OCI-LY7 (cell line): Measurements from ENCODE around the gene GINM1. TPM values are rescaled to one million over a fixed set of nuclear protein-coding genes. Genes with fewer than 3 reads are reported as not detected.
A peak's percentile ranks its signal among the peaks of the same experiment; 100 is the strongest.

Source experiments
- BruUV-seq: library from RNA; stranded (reverse); fragments of 400-500 nt; replicated peaks from 2 replicates; lab custom pipeline; 2021; lab: Mats Ljungman, UMichigan
- CTCF ChIA-PET: fragments of 300-600 bp; sonication (Branson Sonifier 250); formaldehyde crosslinking; loops from one replicate; lab custom pipeline; 2022; ENCODE audit warnings: antibody characterized with exemption; ENCODE audit not compliant: unreplicated experiment; lab: Charles Lee
- POLR2A ChIA-PET: fragments of 300-600 bp; sonication (Branson Sonifier 250); formaldehyde crosslinking; loops from one replicate; lab custom pipeline; 2022; ENCODE audit warnings: antibody characterized with exemption; lab: Charles Lee
- DNase-seq: peaks from one replicate; pipeline ENCODE4 v3.0.0-alpha.2; 2015; ENCODE audit warnings: low spot score
- H2AFZ ChIP-seq: fragments of 200-600 bp; sonication (generic), shearing (Covaris generic); 2 replicates; pipeline ENCODE4 v1.6.1; 2014; ENCODE audit warnings: mild to moderate bottlenecking, antibody characterized with exemption, low read length, moderate library complexity
- H3K27ac ChIP-seq: fragments of 200-600 bp; sonication (generic); 2 replicates; pipeline ENCODE4 v1.5.1; 2014; ENCODE audit warnings: mixed run types, low read depth, mild to moderate bottlenecking, moderate library complexity, low read length, inconsistent platforms; ENCODE audit not compliant: poor library complexity, severe bottlenecking
- H3K36me3 ChIP-seq: fragments of 200-600 bp; sonication (generic); 2 replicates; pipeline ENCODE4 v1.6.1; 2014; ENCODE audit warnings: mild to moderate bottlenecking, antibody characterized with exemption, low read length, moderate library complexity, mixed read lengths; ENCODE audit not compliant: insufficient read depth
- H3K4me1 ChIP-seq: fragments of 200-600 bp; sonication (generic); 2 replicates; pipeline ENCODE4 v1.5.1; 2014; ENCODE audit warnings: mild to moderate bottlenecking, low read length; ENCODE audit not compliant: insufficient read depth, poor library complexity, severe bottlenecking
- H3K4me2 ChIP-seq: fragments of 200-600 bp; sonication (generic); 2 replicates; pipeline ENCODE4 v1.6.1; 2014; ENCODE audit warnings: mild to moderate bottlenecking, low read length
- H3K4me3 ChIP-seq: fragments of 200-600 bp; sonication (generic); 2 replicates; pipeline ENCODE4 v1.5.1; 2014; ENCODE audit warnings: mild to moderate bottlenecking, low read depth, low read length; ENCODE audit not compliant: poor library complexity, severe bottlenecking
- H3K79me2 ChIP-seq: fragments of 200-600 bp; sonication (generic); 2 replicates; pipeline ENCODE4 v1.6.1; 2016; ENCODE audit warnings: low read depth, mild to moderate bottlenecking, low read length, moderate library complexity, mixed read lengths; ENCODE audit not compliant: insufficient read depth
- H3K9me2 ChIP-seq: fragments of 200-600 bp; sonication (generic); 2 replicates; pipeline ENCODE4 v1.6.1; 2016; ENCODE audit warnings: mild to moderate bottlenecking, low read length, mixed read lengths; ENCODE audit not compliant: insufficient read depth
- H3K9me3 ChIP-seq: fragments of 200-600 bp; sonication (generic); 2 replicates; pipeline ENCODE4 v1.6.1; 2014; ENCODE audit warnings: mild to moderate bottlenecking, mixed run types, low read length, mixed read lengths
- H4K20me1 ChIP-seq: fragments of 200-600 bp; sonication (generic); 2 replicates; pipeline ENCODE4 v1.6.1; 2014; ENCODE audit warnings: mild to moderate bottlenecking, antibody characterized with exemption, low read length, moderate library complexity, mixed read lengths; ENCODE audit not compliant: insufficient read depth
- EZH2phosphoT487 ChIP-seq: fragments of 200-600 bp; sonication (generic); IDR thresholded peaks from 2 replicates; pipeline ENCODE4 v1.6.1; 2018; ENCODE audit warnings: low read depth, borderline replicate concordance, mild to moderate bottlenecking, mixed run types, antibody characterized with exemption, low read length, moderate library complexity, mixed read lengths
- intact Hi-C: fragments of 100-400 bp; cut with micrococcal nuclease; formaldehyde crosslinking; loops from one replicate; pipeline ENCODE4 v1.10.0; 2022; ENCODE audit not compliant: unreplicated experiment
- total RNA-seq, 2 experiments: library from RNA; depleted of rRNA in 1 of 2; stranded (reverse); fragments of >200 nt in 1 of 2; shearing (Covaris generic) in 1 of 2; gene quantifications; 2 replicates each; pipeline ENCODE4 v1.2.3, GENCODE V29; 2014 to 2022
- TF ChIP-seq, protein P1 (sequence below): fragments of 200-600 bp; sonication (generic); conservative IDR thresholded peaks from 2 replicates; pipeline ENCODE4 v1.5.1; 2014; ENCODE audit warnings: mild to moderate bottlenecking, antibody characterized with exemption, low read length, moderate library complexity, mixed read lengths

The GINM1 gene
- total RNA-seq, 2 experiments from 2014 or later, result 17.2 to 38.1 TPM

DNA sequence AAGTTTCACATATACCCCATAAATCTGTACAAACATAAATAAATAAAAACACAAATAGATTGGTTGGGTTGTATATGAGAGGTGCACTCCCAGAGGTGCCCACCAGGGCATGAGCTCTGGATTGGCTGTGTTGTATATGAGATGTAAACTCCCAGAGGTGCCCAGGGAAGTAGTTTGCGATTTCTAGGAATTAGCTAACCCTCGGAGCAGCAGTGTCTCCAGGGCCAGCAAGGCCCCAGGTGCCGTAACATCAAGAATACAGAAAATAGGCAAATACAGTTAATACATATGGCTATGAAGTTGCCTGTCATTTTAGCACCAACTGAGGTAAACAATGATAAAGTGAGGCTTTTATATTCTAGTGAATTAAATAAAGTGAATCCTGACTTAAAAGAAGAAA, 5.4 kb upstream of the GINM1 start:
- intact Hi-C loops, result loop anchor here (10.0 kb wide), 1 partner anchor 364 kb away; the partner anchor contains the start of gene RAET1G
- DNase-seq, result peak; percentile 46
- no peak overlapping the region for H3K4me2 ChIP-seq

DNA sequence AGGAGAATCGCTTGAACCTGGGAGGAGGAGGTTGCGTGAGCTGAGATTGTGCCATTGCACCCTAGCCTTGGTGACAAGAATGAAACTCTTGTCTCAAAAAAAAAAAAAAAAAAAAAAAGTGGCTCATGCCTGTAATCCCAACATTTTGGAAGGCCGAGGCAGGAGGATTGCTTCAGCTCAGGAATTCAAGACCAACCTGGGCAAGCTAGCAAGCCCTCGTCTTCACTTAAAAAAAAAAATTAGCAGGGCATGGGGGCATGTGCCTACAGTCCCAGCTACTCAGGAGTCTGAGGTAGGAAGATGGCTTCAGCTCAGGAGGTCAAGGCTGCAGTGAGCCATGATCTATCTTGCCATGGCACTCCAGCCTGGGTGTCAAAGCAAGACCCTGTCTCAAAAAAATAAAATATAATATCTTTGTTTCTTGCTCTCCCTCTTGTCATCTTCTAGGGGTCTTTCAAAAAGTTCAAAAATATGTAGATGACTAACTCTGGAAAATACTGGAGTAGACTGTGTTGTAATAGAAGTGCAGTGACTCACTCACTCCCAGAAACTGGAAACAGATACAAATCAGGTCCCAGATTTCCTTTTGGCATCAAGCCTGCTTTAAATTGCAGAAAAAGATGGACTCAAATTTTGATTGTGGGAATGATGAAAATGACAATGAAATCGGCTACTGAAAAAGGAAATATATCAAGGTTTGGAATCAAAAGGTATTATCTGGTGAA, 2.8 kb upstream of the GINM1 start:
- Histone ChIP-seq H3K4me1 (peaks cover 27% of the 10 kb centered on the region), H3K36me3 (no peaks in the 10 kb centered on the region), H3K9me3 (no peaks in the 10 kb centered on the region), H4K20me1 (0 out of 2 replicates have a peak, but pooled peaks cover 8% of the 10 kb centered on the region), H3K79me2 (peaks cover 20% of the 10 kb centered on the region), H2AFZ (no peak overlapping the region), H3K27ac (no peak overlapping the region), H3K4me3 (no peak overlapping the region), H3K9me2 (no peaks in the 10 kb centered on the region), H3K4me2 (no peak overlapping the region)
- ChIA-PET POLR2A (interaction anchor here (0.6 to 3.2 kb wide), 4 partner anchors 14 to 1884 kb away, joined by 3 to 22 read pairs (median 4); no protein-coding TSS in a partner anchor), CTCF (no interaction called here)
- BruUV-seq, result no TSS peak
- TF ChIP-seq, protein P1, sequence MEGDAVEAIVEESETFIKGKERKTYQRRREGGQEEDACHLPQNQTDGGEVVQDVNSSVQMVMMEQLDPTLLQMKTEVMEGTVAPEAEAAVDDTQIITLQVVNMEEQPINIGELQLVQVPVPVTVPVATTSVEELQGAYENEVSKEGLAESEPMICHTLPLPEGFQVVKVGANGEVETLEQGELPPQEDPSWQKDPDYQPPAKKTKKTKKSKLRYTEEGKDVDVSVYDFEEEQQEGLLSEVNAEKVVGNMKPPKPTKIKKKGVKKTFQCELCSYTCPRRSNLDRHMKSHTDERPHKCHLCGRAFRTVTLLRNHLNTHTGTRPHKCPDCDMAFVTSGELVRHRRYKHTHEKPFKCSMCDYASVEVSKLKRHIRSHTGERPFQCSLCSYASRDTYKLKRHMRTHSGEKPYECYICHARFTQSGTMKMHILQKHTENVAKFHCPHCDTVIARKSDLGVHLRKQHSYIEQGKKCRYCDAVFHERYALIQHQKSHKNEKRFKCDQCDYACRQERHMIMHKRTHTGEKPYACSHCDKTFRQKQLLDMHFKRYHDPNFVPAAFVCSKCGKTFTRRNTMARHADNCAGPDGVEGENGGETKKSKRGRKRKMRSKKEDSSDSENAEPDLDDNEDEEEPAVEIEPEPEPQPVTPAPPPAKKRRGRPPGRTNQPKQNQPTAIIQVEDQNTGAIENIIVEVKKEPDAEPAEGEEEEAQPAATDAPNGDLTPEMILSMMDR, result no peak
- TF ChIP-seq EZH2phosphoT487, result no peak
- no peak for DNase-seq
- intact Hi-C loops, result loop anchor here (10.0 kb wide), 1 partner anchor 361 kb away; the partner anchor contains the start of gene RAET1G

More for the DNA sequence above, 5.4 kb upstream of the GINM1 start:
- CTCF ChIA-PET, result interaction anchor here (0.6 to 1.1 kb wide), 2 partner anchors 8 to 44 kb away, joined by 4 read pairs; no protein-coding TSS in a partner anchor
- H3K27ac ChIP-seq, result no peak overlapping the region
- H2AFZ ChIP-seq, result no peak overlapping the region
- BruUV-seq, result no TSS peak
- TF ChIP-seq, protein P1, result peak; percentile 72
- no peak for TF ChIP-seq EZH2phosphoT487
- H3K36me3 ChIP-seq, result no peaks in the 10 kb centered on the region
- H3K79me2 ChIP-seq, result no peaks in the 10 kb centered on the region
- peaks cover 12% of the 10 kb centered on the region for H3K4me1 ChIP-seq
- no peaks in the 10 kb centered on the region for H3K9me2 ChIP-seq
- H3K9me3 ChIP-seq, result no peaks in the 10 kb centered on the region
- no peaks in the 10 kb centered on the region for H4K20me1 ChIP-seq
- POLR2A ChIA-PET, result interaction anchor here (0.7 to 1.0 kb wide), 3 partner anchors 14 to 35 kb away, joined by 3 read pairs; no protein-coding TSS in a partner anchor
- no peak overlapping the region for H3K4me3 ChIP-seq
